SU-DHL-6 (cell line): Measurements from ENCODE around the gene MTA3.

Source experiments
- H2AFZ ChIP-seq: fragments of 200-600 bp; sonication (generic); 2 replicates; pipeline ENCODE4 v1.6.1; 2014; ENCODE audit warnings: low read depth, mild to moderate bottlenecking, moderate library complexity, mixed read lengths, antibody characterized with exemption, low read length; ENCODE audit not compliant: severe bottlenecking
- H3F3A ChIP-seq: fragments of 200-600 bp; shearing (Covaris generic); 2 replicates; pipeline ENCODE4 v1.6.0; 2016; ENCODE audit warnings: antibody characterized with exemption, mild to moderate bottlenecking; ENCODE audit not compliant: insufficient read depth
- H3K27ac ChIP-seq: fragments of 200-600 bp; sonication (generic); 2 replicates; pipeline ENCODE4 v1.5.1; 2016; ENCODE audit warnings: low read depth, mild to moderate bottlenecking, low read length, moderate library complexity, mixed read lengths
- H3K27me3 ChIP-seq: fragments of 200-600 bp; sonication (generic), shearing (Covaris generic); 2 replicates; pipeline ENCODE4 v1.6.0; 2014; ENCODE audit warnings: mild to moderate bottlenecking, low read length
- H3K36me3 ChIP-seq: fragments of 200-600 bp; sonication (generic); 2 replicates; pipeline ENCODE4 v1.6.1; 2014; ENCODE audit warnings: mild to moderate bottlenecking, low read length, mixed read lengths
- H3K4me2 ChIP-seq: fragments of 300-600, 200-600 bp; shearing (Covaris generic), sonication (generic); 2 replicates; pipeline ENCODE4 v1.6.0; 2014; ENCODE audit warnings: low read length, low read depth, mild to moderate bottlenecking; ENCODE audit not compliant: poor library complexity, severe bottlenecking
- H3K4me3 ChIP-seq: fragments of 200-600 bp; sonication (generic); 2 replicates; pipeline ENCODE4 v1.5.1; 2014; ENCODE audit warnings: antibody characterized with exemption, low read length, mild to moderate bottlenecking, mixed read lengths; ENCODE audit not compliant: insufficient read depth, poor library complexity, severe bottlenecking
- H3K79me2 ChIP-seq: fragments of 200-600 bp; sonication (generic); 2 replicates; pipeline ENCODE4 v1.6.1; 2014; ENCODE audit warnings: mild to moderate bottlenecking, low read length, moderate library complexity; ENCODE audit not compliant: insufficient read depth
- H3K9ac ChIP-seq: fragments of 200-600 bp; sonication (generic); 2 replicates; pipeline ENCODE4 v1.7.0; 2014; ENCODE audit warnings: mild to moderate bottlenecking, low read length
- H3K9me2 ChIP-seq: fragments of 200-600 bp; sonication (generic); replicated peaks from 2 replicates; pipeline ENCODE4 v1.6.1; 2014; ENCODE audit warnings: low read length; ENCODE audit not compliant: insufficient read depth
- H3K9me3 ChIP-seq: fragments of 200-600 bp; sonication (generic); 2 replicates; pipeline ENCODE4 v1.6.1; 2014; ENCODE audit warnings: low read length, mixed read lengths; ENCODE audit not compliant: insufficient read depth
- H4K20me1 ChIP-seq: fragments of 200-600 bp; sonication (generic); 2 replicates; pipeline ENCODE4 v1.6.1; 2014; ENCODE audit warnings: low read depth, mild to moderate bottlenecking, antibody characterized with exemption, low read length, moderate library complexity, mixed read lengths
- CTCF ChIP-seq: fragments of 200-600 bp; sonication (generic); IDR thresholded peaks from one replicate; pipeline ENCODE4 v1.5.1; 2017; ENCODE audit warnings: antibody characterized with exemption, mild to moderate bottlenecking, low read length, moderate library complexity; ENCODE audit not compliant: insufficient read depth, poor library complexity, severe bottlenecking
- EZH2phosphoT487 ChIP-seq: fragments of 200-600 bp; sonication (generic), shearing (Covaris generic); conservative IDR thresholded peaks from 2 replicates; pipeline ENCODE4 v1.6.1; 2018; ENCODE audit warnings: mild to moderate bottlenecking, antibody characterized with exemption, low read length, moderate library complexity, mixed read lengths

Gene MTA3

GRCh38 chr2:42752816-42753813 is 184.7 kb downstream of the MTA3 start:
- TF ChIP-seq CTCF, result no peak
- no peak for TF ChIP-seq EZH2phosphoT487
- Histone ChIP-seq H3F3A (peaks cover 12% of the 10 kb centered on the region), H3K36me3 (no peaks in the 10 kb centered on the region), H3K9ac (no peak overlapping the region), H2AFZ (no peak overlapping the region), H3K4me3 (no peak overlapping the region), H3K27ac (peak overlapping the region; percentile 61), H3K4me2 (peak overlapping the region; percentile 23), H3K27me3 (no peaks in the 10 kb centered on the region), H3K9me3 (no peaks in the 10 kb centered on the region), H4K20me1 (no peaks in the 10 kb centered on the region), H3K9me2 (no peaks in the 10 kb centered on the region), H3K79me2 (no peaks in the 10 kb centered on the region)

- Histone ChIP-seq H3K9me3 (no peaks in the 10 kb centered on the region), H3F3A (peaks cover 12% of the 10 kb centered on the region), H3K9ac (no peak overlapping the region), H3K27me3 (no peaks in the 10 kb centered on the region), H3K4me3 (no peak overlapping the region), H3K4me2 (peak overlapping the region; percentile 15), H3K36me3 (no peaks in the 10 kb centered on the region), H3K79me2 (no peaks in the 10 kb centered on the region), H3K27ac (peak overlapping the region; percentile 61), H4K20me1 (no peaks in the 10 kb centered on the region), H2AFZ (no peak overlapping the region), H3K9me2 (no peaks in the 10 kb centered on the region)
- TF ChIP-seq EZH2phosphoT487 (no peak), CTCF (no peak)
These were observed 185.8 kb downstream of the MTA3 start for GRCh38 chr2:42754021-42754775.

- no peak overlapping the region for H3K9ac ChIP-seq
- H2AFZ ChIP-seq, result no peak overlapping the region
- no peak overlapping the region for H3K4me3 ChIP-seq
- no peaks in the 10 kb centered on the region for H3K27me3 ChIP-seq
- no peak for TF ChIP-seq EZH2phosphoT487
- no peak for TF ChIP-seq CTCF
- H3K9me2 ChIP-seq, result no peaks in the 10 kb centered on the region
- H4K20me1 ChIP-seq, result no peaks in the 10 kb centered on the region
- peaks cover 12% of the 10 kb centered on the region for H3F3A ChIP-seq
- H3K27ac ChIP-seq, result peak overlapping the region; percentile 61
- no peak overlapping the region for H3K4me2 ChIP-seq
- H3K9me3 ChIP-seq, result no peaks in the 10 kb centered on the region
- no peaks in the 10 kb centered on the region for H3K36me3 ChIP-seq
- H3K79me2 ChIP-seq, result no peaks in the 10 kb centered on the region
These were observed 186.3 kb downstream of the MTA3 start for GRCh38 chr2:42754776-42755140.
